Hematopoietic multipotent progenitor cell (in vitro differentiated cells): ENCODE data around the gene DNAAF9. TPM values are rescaled to one million over a fixed set of nuclear protein-coding genes. Genes with fewer than 3 reads are reported as not detected.

Experiments used
- DNase-seq, 3 donors: peaks; one replicate each; pipeline ENCODE4 v3.0.0-alpha.2; 2011 to 2015; ENCODE audit warnings: low read depth in 2 of 3, low spot score in 2 of 3
- total RNA-seq: library from RNA; depleted of rRNA; stranded (reverse); fragments of >200 nt; gene quantifications from one replicate; pipeline ENCODE4 v1.2.3, GENCODE V29; 2012

DNAAF9 gene
- total RNA-seq, 1 donor, result 9.7 TPM

DNA sequence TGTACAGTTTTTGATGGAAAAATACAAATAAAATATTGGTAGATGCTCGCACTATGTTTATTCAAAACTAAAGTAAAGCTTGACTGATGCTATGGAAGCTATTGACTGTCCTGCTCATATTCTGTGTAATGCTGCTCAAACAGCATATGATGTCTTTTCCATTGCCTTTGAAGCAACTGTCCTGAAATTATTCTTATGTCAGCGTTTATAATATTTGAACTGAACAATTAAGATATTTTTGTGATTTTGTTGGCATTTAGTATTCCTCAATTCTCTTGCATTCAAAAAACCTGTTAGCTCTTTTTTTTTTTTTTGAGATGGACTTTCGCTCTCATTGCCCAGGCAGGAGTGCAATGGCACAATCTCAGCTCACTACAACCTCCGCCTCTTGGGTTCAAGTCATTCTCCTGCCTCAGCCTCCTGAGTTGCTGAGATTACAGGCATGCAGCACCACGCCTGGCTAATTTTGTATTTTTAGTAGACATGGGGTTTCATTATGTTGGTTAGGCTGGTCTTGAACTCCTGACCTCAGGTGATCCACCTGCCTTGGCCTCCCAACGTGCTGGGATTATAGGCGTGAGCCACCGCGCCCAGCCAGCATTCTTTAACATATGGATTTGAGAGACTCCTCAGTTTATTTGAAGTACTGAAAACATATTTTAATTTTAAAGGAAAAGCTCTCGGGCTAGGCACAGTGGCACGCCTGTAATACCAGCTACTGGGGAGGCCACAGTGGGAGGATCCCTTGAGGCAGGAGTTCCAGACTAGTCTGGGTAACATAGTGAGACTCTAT is 5.3 kb upstream of the DNAAF9 start:
- DNase-seq, result no peak

DNA sequence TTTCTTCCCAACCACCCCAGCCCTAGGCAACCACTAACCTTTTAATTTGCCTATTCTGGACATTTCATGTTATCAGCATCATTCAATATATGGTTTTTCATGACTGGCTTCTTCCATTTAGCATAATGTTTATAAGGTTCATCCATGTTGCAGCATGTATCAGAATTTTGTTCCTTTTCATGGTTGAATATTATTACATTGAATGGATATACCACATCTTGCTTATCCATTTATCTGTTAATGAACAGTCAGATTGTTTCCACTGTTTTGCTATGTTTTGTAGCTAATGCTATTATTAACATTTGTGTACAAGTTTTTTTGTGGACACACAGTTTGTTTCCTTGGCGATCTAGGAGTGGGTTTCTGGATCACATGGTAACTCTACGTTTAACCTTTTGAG is 3.0 kb upstream of the DNAAF9 start:
- no peak for DNase-seq

DNA sequence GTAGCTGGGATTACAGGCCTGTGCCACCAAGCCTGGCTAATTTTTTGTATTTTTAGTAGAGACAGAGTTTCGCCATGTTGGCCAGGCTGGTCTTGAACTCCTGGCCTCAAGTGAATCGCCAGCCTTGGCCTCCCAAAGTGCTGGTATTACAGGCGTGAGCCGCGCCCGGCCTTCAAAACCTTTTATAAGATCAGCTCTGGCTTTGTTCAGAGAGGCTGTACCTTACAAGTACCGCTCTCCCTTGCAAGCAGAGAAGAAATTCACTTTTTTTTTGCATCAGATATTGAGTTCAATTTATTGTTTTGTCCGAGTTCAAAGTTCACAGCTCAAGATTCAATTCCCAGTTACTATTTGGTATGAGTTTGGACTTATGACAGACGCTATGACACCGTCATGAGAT is 1.9 kb upstream of the DNAAF9 start:
- DNase-seq, result no peak

DNA sequence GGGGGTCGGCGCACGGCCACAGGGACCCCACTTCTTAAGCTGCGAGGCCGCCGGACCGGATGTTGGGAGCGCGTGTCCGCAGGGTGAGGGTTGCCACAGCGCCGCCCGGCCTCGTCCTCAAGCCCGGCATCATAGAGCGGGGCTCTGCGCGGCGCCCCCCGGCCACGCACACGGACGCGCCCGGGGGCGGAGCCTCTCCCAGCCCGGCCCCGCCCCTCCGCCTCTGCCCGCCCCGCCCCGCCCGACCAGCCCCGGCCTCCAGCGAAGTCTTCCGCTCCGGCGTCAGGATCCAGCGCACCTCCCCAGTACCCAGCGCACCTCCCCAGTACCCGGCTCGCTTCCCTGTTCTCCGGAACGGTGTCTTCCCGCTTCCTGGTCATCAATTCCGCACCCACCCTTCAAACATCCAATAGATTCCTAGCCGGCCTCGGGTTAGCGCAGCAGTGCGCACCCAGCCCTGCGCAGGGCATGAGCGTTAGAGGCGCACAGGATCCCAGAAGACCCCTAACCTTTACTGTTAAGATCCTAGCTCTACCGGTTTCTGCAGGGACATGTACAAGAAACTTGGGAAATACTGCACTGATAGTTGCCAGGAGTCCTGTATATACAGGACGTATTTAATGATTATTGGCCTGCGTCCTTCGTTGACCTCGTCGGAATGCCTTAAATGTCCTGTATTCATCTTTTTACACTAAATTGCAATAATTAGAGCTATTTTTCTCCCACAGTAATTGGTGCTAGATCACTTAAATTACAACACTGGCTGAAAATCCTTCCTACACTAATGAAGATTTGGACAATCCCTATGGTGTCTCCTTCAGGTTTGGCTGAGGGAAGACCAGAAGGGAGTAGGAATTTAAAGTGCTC is 535 bp upstream of the DNAAF9 start:
- DNase-seq, result peak; percentile 58 to 82 (median 79)

DNA sequence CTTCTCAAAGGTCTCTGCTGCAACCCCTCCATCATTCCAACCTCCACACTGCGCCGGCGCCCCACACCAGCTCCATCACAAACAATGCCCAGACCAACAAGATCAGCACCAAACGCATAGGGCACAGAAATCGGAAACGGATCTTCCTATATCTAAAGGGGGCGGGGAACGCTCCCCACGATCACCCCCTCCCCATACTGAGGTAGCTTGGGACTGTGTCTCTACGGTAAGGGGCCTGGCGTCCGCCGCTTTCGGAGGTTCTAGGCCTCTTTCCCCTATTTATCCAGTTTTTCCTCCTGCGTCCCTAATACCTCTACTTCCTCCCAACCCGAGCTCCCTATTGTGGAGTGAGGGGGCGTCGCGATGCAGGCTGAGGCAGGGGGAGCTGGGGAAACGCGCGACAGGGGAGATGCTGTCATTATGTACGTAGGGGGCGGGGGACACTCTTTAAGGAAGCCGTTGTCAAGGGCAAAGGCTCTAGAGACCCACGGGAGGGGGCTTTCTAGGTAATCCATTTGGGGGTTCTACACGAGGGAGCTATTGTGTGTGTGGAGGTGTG is 909 bp downstream of the DNAAF9 start:
- peak in 2 of 3 donors; percentile 40 to 58 for DNase-seq

DNA sequence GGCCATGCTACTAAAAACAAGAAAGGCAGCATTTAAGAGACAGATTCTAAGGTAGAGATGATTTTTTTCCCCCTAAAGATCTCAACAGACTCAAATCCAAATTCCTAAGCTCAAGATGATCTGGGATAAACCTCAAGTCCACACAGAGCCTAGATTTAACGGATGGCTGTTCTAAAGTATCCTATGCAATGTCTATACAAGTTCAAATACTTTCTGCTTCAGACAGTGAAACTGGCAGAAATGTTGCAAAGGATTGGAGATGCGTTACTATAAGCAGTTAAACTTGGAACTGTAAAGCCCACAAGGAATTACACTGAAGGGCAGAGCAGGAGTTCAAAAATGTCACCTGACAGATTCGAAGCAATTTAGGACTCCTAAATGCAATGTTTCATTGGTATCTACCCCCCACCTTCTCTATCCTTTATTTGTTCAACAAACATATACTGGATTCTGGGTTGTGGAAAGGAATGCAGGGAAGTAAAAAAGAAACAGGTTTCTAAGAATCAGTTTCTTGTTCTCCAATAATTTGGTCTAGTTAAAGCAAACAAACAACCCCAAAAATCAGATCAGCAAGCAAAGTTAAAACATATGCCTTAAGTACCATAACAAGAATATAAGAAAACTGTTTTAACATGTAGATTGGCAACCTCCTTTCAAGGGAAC is 1.6 kb downstream of the DNAAF9 start:
- DNase-seq, result no peak

DNA sequence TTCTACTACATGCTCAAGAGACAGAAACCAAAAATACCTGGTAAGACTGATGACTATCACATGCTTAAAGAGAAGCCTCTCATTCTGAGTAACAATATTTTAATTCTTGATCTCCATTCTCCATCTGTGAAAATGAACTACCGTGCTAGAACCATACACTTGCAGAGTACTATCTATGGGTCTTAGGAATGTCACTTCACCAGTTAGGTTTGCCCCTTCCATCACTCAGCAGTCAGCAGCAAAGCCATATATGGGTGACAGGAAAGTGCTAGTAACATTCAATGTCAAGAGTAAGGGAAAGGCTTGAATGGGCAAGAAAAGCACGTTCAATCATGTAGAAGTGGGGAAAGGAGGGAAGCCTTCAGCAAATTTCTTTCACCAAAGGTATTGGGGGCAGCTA is 2.3 kb downstream of the DNAAF9 start:
- DNase-seq, result no peak

DNA sequence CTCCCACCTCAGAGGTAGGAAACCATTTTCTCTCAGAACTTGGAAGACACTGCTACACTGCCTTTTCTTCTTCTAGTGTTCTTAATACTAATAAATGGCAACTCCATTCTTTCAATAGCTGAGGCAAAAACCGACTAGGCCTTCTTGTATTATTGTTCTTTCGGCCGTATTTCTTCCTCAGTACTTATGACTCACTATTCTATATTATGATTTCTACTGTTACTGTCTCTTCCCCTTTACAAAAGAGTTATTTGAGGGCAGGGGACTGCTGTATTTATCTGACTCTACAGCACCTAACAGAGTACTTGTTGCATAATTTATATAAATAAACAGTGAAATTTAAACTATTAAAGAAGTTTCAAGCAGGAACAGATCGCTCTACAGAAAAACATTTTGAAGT is 3.1 kb downstream of the DNAAF9 start:
- DNase-seq, result no peak

DNA sequence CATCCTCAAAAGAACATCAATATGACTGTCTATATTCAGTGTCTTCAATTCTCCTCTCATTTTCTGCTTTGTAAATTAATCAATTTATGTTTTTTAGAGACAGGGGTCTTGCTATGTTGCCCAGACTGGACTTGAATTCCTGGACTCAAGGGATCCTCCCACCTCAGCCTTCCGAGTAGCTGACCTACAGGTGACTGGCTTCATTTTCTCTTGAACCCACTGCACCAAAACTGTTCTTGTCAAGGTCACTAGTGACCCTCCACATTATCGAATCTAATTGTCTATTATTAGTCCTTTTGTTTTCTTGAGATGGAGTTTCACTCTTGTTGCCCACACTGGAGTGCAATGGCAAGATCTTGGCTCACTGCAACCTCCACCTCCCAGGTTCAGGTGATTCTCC is 3.7 kb downstream of the DNAAF9 start:
- DNase-seq, result no peak

DNA sequence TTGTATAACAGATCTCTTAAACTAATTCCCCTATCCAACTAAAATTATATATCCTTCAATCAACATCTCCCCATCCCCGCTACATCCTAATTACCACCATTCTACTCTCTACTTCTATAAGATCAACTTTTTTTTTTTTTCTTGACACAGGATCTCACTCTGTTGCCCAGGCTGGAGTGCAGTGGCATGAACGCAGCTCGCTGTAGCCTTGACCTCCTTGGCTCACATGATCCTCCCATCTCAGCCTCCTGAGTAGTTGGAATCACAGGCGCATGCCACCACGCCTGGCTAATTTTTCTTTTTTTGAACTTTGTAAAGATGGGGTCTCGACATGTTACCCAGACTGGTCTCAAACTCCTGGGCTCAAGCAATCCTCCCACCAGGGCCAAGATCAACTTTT is 5.0 kb downstream of the DNAAF9 start:
- DNase-seq, result no peak

DNA sequence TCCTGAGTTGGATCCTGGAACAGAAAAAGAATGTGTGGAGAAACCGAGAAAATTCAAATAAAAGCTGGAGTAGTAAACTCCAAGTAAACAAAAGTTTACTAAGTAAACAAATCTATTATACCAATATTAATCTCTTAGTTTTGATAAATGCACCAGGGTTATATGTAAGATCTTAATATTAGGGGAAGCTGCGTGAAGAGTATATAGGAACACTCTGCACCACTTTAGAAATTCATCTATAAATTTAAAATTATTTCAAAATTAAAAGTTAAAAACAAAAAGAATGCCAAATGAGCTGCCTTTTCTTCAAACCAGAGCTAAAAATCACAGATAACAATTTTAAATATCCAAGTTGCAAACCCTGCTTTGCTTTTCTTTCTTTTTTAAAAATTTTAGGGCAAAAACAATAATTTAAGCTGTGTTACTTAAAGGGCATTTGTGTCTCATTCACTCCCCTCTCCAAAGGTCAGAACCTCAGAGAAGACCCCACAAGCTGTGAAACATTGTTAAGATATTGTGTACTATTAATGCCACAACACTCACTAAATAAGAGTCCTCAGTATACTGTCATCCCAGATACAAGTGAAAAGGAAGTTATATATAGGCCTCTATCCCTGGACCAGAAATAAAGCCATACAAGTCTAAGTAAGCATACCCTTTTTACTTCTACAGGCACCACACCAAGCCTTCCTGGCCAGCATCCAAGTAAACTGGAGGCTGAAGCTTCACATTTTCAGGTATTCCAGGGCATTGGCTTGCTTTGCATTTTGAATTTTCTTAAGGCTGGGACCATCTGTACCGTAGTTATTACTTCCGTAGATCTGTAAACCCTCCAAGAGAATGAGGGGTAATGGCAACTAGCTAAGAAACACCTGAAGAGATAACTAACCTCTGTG is 7.0 kb downstream of the DNAAF9 start:
- DNase-seq, result no peak

DNA sequence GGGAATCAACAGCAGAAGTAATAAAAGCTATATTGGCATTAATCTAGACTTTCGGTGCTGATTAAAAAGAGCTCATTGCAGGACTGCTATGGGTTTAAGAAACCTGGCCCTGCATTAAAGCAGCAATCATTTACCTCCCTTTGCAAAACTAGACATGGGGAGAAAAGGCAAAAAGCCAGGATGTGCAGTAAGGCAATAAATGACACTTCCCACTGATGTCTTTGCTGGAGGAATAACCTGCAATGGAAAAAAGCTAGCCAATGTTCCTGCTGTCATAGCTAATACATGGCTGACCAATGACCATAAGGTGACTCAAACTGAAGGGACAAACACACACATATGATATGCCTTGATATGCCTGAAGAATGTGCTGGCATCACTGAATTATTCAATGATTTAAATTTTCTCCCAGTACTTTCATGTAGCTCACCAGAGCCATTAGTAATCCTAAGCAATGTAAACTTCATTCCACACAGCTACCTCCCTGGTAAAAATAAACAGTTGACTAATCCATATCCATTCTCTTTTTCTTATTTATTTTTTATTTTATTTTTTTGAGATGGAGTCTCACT is 8.7 kb downstream of the DNAAF9 start:
- no peak for DNase-seq

DNA sequence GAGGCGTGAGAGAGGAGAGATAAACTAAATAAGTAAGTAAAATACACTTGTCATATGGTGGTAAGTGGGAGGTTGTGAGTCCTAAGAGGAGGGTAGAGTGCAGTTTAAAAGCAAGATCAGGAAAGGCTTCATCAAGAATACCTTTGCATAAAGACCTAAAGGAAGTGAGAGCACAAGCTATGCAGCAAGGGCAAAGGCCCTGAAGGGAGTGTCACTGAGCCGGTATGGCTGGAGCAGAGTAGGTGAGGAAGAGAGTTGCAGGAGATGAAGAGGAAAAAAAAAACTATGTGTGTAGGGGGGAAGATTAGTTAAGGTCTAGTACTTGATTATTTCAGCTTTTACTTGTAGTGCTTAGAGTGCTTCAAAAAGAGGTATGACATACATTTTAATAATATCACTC is 11.0 kb downstream of the DNAAF9 start:
- no peak for DNase-seq

DNA sequence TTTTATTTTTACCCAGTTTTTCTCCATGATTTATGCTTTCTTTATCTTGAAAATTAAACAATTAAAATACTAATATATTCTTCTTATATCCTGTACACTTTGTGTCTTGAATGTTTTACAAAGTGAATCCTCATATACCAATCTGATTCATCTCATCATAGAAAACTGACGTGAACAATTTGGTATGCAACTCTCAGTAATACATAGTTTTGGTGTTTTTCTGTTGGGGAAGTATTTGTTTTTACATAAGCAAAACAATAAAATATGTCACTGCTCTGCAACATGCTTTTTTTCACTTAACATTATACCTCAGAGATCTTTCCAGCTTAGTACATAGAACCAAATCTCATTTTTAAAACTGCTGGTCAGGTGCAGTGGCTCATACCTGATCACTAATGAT is 14.7 kb downstream of the DNAAF9 start:
- no peak for DNase-seq

DNA sequence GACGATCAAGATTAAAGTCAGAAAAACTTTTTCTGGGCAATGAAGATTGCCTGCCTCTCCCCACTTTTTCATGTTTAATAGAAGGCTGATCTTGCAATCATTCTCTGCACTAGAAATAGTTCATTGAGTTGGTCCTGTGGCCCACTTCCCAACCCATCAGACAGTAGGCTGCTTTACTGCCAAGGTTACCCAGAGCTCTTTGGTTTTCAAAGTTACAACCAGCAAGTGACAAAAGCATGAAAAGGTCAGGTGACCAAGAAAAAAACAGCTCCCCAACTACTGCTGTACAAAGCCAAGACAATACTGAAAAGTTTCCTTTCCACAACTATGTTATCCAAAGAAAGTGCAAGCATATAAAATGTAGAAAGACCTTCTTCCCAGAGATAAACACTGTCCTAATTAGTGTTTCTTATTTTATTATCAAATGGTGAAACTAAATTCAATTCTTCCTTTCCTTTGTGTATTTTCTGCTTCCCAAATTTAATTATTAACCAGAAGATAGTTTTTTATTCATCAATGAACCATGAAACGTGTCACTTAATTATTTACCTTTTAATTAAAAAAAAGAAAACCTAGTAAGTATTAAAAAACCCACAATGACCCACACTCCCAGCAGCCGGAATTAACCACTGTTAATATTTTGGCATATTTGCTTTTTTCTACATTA is 16.6 kb downstream of the DNAAF9 start:
- no peak for DNase-seq

DNA sequence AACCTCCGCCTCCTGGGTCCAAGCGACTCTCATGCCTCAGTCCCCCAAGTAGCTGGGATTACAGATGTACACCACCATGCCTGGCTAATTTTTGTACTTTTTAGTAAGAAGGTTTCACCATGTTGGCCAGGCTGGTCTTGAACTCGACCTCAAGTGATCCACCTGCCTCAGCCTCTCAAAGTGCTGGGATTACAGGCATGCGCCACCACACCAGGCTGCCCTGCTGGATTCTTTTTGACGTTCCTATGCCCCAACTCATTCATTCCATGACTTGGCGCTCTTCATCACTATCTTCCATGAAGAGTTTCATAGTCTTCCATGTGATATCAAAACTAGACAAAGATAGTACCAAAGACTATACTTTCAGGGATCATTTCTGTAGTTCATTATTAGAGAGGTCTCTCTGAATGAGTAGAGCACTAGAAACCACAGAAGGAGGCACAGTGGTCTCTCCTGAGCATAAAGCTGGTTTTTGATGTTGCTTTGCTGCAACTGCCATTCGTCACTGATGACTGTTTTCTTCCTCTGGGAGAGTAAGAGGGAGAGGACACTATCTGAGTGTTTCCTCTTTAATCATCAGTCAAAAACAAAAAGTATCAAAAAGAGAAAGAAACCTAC is 23.5 kb downstream of the DNAAF9 start:
- DNase-seq, result no peak

DNA sequence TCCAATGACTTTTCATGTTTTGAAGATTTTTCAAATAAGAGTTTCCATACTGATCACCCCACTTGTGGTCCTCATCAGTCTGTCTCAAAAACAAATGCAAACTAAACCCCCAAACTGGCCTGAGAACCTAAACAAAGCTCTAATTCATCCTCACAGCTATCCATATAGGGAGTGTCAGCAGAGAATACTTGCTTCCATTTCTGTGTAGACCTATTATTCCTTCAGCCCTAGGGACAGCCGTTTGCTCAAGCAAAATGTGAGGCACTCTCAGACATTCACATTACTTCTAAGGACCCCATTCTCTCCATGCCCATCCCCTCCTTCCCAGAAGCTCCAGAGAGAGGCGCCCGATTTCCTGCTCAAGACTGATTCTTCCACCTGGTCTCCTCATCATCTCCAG is 24.6 kb downstream of the DNAAF9 start:
- no peak for DNase-seq

DNA sequence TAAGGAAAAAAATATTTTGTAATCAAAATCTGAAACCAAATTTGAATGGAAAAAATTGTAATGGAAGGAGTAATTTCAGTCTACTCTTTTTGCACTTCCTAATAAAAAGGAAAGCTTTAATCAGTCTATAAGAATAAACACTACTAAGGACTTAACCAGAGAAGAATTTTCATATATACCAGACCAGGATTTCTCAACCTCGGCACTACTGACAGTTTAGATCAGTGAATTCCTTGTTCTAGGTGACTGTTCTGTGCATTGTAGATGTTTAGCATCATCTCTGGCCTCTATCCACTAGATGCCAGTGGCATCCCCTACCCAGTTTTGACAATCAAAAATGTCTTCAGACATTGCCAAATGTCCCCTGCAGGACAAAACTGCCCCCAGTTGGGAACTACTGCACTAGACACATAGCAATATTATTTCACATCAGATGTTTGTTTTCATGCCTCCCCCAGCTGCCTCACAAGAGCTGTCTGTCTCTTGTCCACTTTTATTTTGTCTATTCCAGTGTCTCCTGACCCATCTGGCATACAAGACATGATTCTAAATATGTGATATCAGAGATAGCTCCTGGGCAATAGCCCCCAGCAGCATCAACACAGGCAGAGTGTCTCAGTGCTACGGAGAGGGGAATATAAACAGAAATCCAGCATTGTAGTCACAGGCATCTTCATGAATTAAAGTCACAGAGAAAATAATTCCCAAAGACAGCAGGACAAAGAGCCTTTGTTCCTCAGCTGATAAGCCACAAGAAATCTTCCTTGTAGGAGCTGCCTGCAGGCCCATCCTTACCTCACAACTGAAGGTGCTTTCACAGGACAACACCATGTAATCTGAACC is 27.0 kb downstream of the DNAAF9 start:
- no peak for DNase-seq
